Activated naive CD4-positive, alpha-beta T cell treated with anti-CD3 and anti-CD28 coated beads, Interleukin-2, amount 50 U/mL, for 24 hours (primary cell): ENCODE measurements around the gene NTRK1.

Experiments
- H3K27ac Mint-ChIP-seq: one replicate; pipeline ENCODE4 v1.8.0; 2021; ENCODE audit warnings: mild to moderate bottlenecking, mixed read lengths
- H3K27me3 Mint-ChIP-seq: one replicate; pipeline ENCODE4 v1.8.0; 2021; ENCODE audit warnings: mixed read lengths
- H3K36me3 Mint-ChIP-seq: one replicate; pipeline ENCODE4 v1.8.0; 2021; ENCODE audit warnings: mixed read lengths
- H3K4me1 Mint-ChIP-seq: one replicate; pipeline ENCODE4 v1.8.0; 2021; ENCODE audit warnings: mixed read lengths
- H3K4me3 Mint-ChIP-seq: one replicate; pipeline ENCODE4 v1.8.0; 2021; ENCODE audit warnings: mild to moderate bottlenecking, mixed read lengths
- H3K9me3 Mint-ChIP-seq: one replicate; pipeline ENCODE4 v1.8.0; 2021; ENCODE audit warnings: mixed read lengths

NTRK1 gene

GRCh38 chr1:156903328-156904091 lies 42.8 kb downstream of the NTRK1 start:
- H3K27ac Mint-ChIP-seq: no peak overlapping the region
- H3K36me3 Mint-ChIP-seq: no peaks in the 10 kb centered on the region
- peaks cover 4% of the 10 kb centered on the region for H3K27me3 Mint-ChIP-seq
- no peaks in the 10 kb centered on the region for H3K9me3 Mint-ChIP-seq
- peaks cover 1% of the 10 kb centered on the region for H3K4me1 Mint-ChIP-seq
- no peak overlapping the region for H3K4me3 Mint-ChIP-seq

GRCh38 chr1:156904187-156904959 lies 43.7 kb downstream of the NTRK1 start:
- Mint-ChIP-seq H3K4me1 (no peaks in the 10 kb centered on the region), H3K9me3 (no peaks in the 10 kb centered on the region), H3K36me3 (no peaks in the 10 kb centered on the region), H3K4me3 (no peak overlapping the region), H3K27ac (no peak overlapping the region), H3K27me3 (no peaks in the 10 kb centered on the region)

- Mint-ChIP-seq H3K27me3 (no peaks in the 10 kb centered on the region), H3K4me3 (no peak overlapping the region), H3K4me1 (no peaks in the 10 kb centered on the region), H3K27ac (no peak overlapping the region), H3K9me3 (no peaks in the 10 kb centered on the region), H3K36me3 (no peaks in the 10 kb centered on the region)
Measured at GRCh38 chr1:156905176-156905575, 44.5 kb downstream of the NTRK1 start.

GRCh38 chr1:156905651-156906050 lies 45.0 kb downstream of the NTRK1 start:
- no peaks in the 10 kb centered on the region for H3K36me3 Mint-ChIP-seq
- no peaks in the 10 kb centered on the region for H3K27me3 Mint-ChIP-seq
- H3K4me1 Mint-ChIP-seq: no peaks in the 10 kb centered on the region
- H3K27ac Mint-ChIP-seq: no peak overlapping the region
- no peak overlapping the region for H3K4me3 Mint-ChIP-seq
- H3K9me3 Mint-ChIP-seq: no peaks in the 10 kb centered on the region

- no peak overlapping the region for H3K4me3 Mint-ChIP-seq
- no peak overlapping the region for H3K27ac Mint-ChIP-seq
- no peaks in the 10 kb centered on the region for H3K9me3 Mint-ChIP-seq
- H3K27me3 Mint-ChIP-seq: no peaks in the 10 kb centered on the region
- no peaks in the 10 kb centered on the region for H3K36me3 Mint-ChIP-seq
- H3K4me1 Mint-ChIP-seq: peaks cover 4% of the 10 kb centered on the region
Measured at GRCh38 chr1:156906206-156906906, 45.7 kb downstream of the NTRK1 start.

GRCh38 chr1:156908541-156908940 lies 47.9 kb downstream of the NTRK1 start:
- Mint-ChIP-seq H3K9me3 (no peaks in the 10 kb centered on the region), H3K4me3 (no peak overlapping the region), H3K27ac (no peak overlapping the region), H3K4me1 (peaks cover 4% of the 10 kb centered on the region), H3K27me3 (peaks cover 1% of the 10 kb centered on the region), H3K36me3 (no peaks in the 10 kb centered on the region)

- Mint-ChIP-seq H3K27ac (no peak overlapping the region), H3K27me3 (peaks cover 1% of the 10 kb centered on the region), H3K36me3 (no peaks in the 10 kb centered on the region), H3K4me3 (no peak overlapping the region), H3K4me1 (peaks cover 4% of the 10 kb centered on the region), H3K9me3 (no peaks in the 10 kb centered on the region)
Measured at GRCh38 chr1:156908955-156909354, 48.3 kb downstream of the NTRK1 start.

GRCh38 chr1:156909671-156910070 lies 49.0 kb downstream of the NTRK1 start:
- peaks cover 1% of the 10 kb centered on the region for H3K27me3 Mint-ChIP-seq
- H3K4me3 Mint-ChIP-seq: no peak overlapping the region
- no peaks in the 10 kb centered on the region for H3K9me3 Mint-ChIP-seq
- peaks cover 4% of the 10 kb centered on the region for H3K4me1 Mint-ChIP-seq
- H3K36me3 Mint-ChIP-seq: no peaks in the 10 kb centered on the region
- H3K27ac Mint-ChIP-seq: no peak overlapping the region

GRCh38 chr1:156910309-156910782 lies 49.7 kb downstream of the NTRK1 start:
- Mint-ChIP-seq H3K9me3 (no peaks in the 10 kb centered on the region), H3K36me3 (no peaks in the 10 kb centered on the region), H3K27ac (no peak overlapping the region), H3K4me3 (no peak overlapping the region), H3K4me1 (peaks cover 4% of the 10 kb centered on the region), H3K27me3 (peaks cover 1% of the 10 kb centered on the region)

- Mint-ChIP-seq H3K4me1 (peaks cover 4% of the 10 kb centered on the region), H3K36me3 (no peaks in the 10 kb centered on the region), H3K4me3 (no peak overlapping the region), H3K9me3 (no peaks in the 10 kb centered on the region), H3K27ac (no peak overlapping the region), H3K27me3 (peaks cover 9% of the 10 kb centered on the region)
Measured at GRCh38 chr1:156911577-156912298, 51.1 kb downstream of the NTRK1 start.

- Mint-ChIP-seq H3K36me3 (no peaks in the 10 kb centered on the region), H3K9me3 (no peaks in the 10 kb centered on the region), H3K27me3 (peaks cover 9% of the 10 kb centered on the region), H3K4me1 (peaks cover 4% of the 10 kb centered on the region), H3K4me3 (no peak overlapping the region), H3K27ac (no peak overlapping the region)
Measured at GRCh38 chr1:156912310-156912709, 51.6 kb downstream of the NTRK1 start.

GRCh38 chr1:156912861-156913808 lies 52.5 kb downstream of the NTRK1 start:
- no peaks in the 10 kb centered on the region for H3K9me3 Mint-ChIP-seq
- no peak overlapping the region for H3K27ac Mint-ChIP-seq
- no peak overlapping the region for H3K4me3 Mint-ChIP-seq
- H3K4me1 Mint-ChIP-seq: peaks cover 4% of the 10 kb centered on the region
- peaks cover 10% of the 10 kb centered on the region for H3K27me3 Mint-ChIP-seq
- no peaks in the 10 kb centered on the region for H3K36me3 Mint-ChIP-seq

GRCh38 chr1:156913809-156914387 lies 53.2 kb downstream of the NTRK1 start:
- no peaks in the 10 kb centered on the region for H3K9me3 Mint-ChIP-seq
- no peak overlapping the region for H3K27ac Mint-ChIP-seq
- no peak overlapping the region for H3K4me3 Mint-ChIP-seq
- H3K4me1 Mint-ChIP-seq: peaks cover 4% of the 10 kb centered on the region
- no peaks in the 10 kb centered on the region for H3K36me3 Mint-ChIP-seq
- peaks cover 16% of the 10 kb centered on the region for H3K27me3 Mint-ChIP-seq

GRCh38 chr1:156914440-156914856 lies 53.8 kb downstream of the NTRK1 start:
- Mint-ChIP-seq H3K27ac (no peak overlapping the region), H3K9me3 (no peaks in the 10 kb centered on the region), H3K4me1 (peaks cover 4% of the 10 kb centered on the region), H3K4me3 (no peak overlapping the region), H3K27me3 (peaks cover 20% of the 10 kb centered on the region), H3K36me3 (no peaks in the 10 kb centered on the region)
